Spinal cord (tissue), 10 donors: ENCODE measurements around the gene GPR32. TPM values are rescaled to one million over a fixed set of nuclear protein-coding genes. Genes with fewer than 3 reads are reported as not detected.
"Not testable (repeated sequence)": the region's sequence is repeated elsewhere in the genome, so short reads cannot be mapped to it uniquely, and the experiment has no call there.

Experiments
- DNase-seq, 6 donors: peaks; one replicate each; pipeline versions ENCODE4 v3.0.0 to v3.0.0-alpha.2; 2013 to 2015; ENCODE audit warnings: low spot score in 6 of 6, low read depth in 4 of 6
- H3K27ac ChIP-seq: one replicate; pipeline ENCODE4 v1.5.1; 2013; ENCODE audit warnings: low read depth, low read length, control low read depth
- H3K27me3 ChIP-seq: one replicate; pipeline ENCODE4 v1.6.1; 2013; ENCODE audit warnings: low read length; ENCODE audit not compliant: control insufficient read depth, insufficient read depth
- H3K36me3 ChIP-seq: one replicate; pipeline ENCODE4 v1.6.1; 2013; ENCODE audit warnings: low read length; ENCODE audit not compliant: control insufficient read depth, insufficient read depth
- H3K4me1 ChIP-seq: one replicate; pipeline ENCODE4 v1.6.1; 2013; ENCODE audit warnings: low read length; ENCODE audit not compliant: control insufficient read depth, insufficient read depth
- H3K4me3 ChIP-seq: one replicate; pipeline ENCODE4 v1.5.1; 2013; ENCODE audit warnings: low read depth, low read length, control low read depth
- H3K9me3 ChIP-seq: one replicate; pipeline ENCODE4 v1.6.1; 2013; ENCODE audit warnings: low read length; ENCODE audit not compliant: control insufficient read depth, insufficient read depth
- WGBS: methylation state at CpG from one replicate; pipeline ENCODE4 v1.1.5; 2013; ENCODE audit warnings: missing lambda C conversion rate; ENCODE audit not compliant: insufficient coverage; 5-methylcytosine and 5-hydroxymethylcytosine counted together
- polyA plus RNA-seq, 2 donors: library from polyadenylated mRNA; unstranded; fragments of 120-200 nt; gene quantifications; one replicate each; pipeline ENCODE4 v1.2.1, GENCODE V29; 2013; ENCODE audit not compliant: insufficient read length in 2 of 2
- total RNA-seq, 2 donors: library from RNA; depleted of rRNA in 1 of 2; stranded (reverse); fragments of 120-200 nt in 1 of 2; fragments of >200 nt in 1 of 2; gene quantifications; one replicate each; pipeline versions ENCODE4 v1.2.3 to v1.2.4, GENCODE V29; 2013 to 2014
- donor health status: healthy.

Gene GPR32
- total and polyA plus RNA-seq, 4 donors: 0.12 TPM; not detected in 3

- no peak overlapping the region for H3K4me3 ChIP-seq
- peaks cover 4% of the 10 kb centered on the region for H3K27me3 ChIP-seq
- H3K36me3 ChIP-seq: no peaks in the 10 kb centered on the region
- no peak for DNase-seq
- no peak overlapping the region for H3K27ac ChIP-seq
- peaks cover 6% of the 10 kb centered on the region for H3K4me1 ChIP-seq
- WGBS: no CpG with 5 or more reads among the region's 1 CpG
- H3K9me3 ChIP-seq: no peaks in the 10 kb centered on the region
Measured at GRCh38 chr19:50808856-50809255, 38.6 kb downstream of the GPR32 start.

GRCh38 chr19:50811622-50812238 lies 41.5 kb downstream of the GPR32 start:
- H3K27ac ChIP-seq, DNase-seq, H3K36me3 ChIP-seq, H3K9me3 ChIP-seq, H3K4me3 ChIP-seq, H3K4me1 ChIP-seq: not testable (repeated sequence)
- WGBS: 84% methylated on average over 3 of the region's 3 CpGs
- H3K27me3 ChIP-seq: peaks cover 13% of the 10 kb centered on the region

GRCh38 chr19:50812474-50812873 lies 42.2 kb downstream of the GPR32 start:
- no peak for DNase-seq
- H3K4me3 ChIP-seq: no peak overlapping the region
- H3K9me3 ChIP-seq: no peaks in the 10 kb centered on the region
- no peak overlapping the region for H3K27ac ChIP-seq
- H3K36me3 ChIP-seq: no peaks in the 10 kb centered on the region
- H3K4me1 ChIP-seq: no peaks in the 10 kb centered on the region
- H3K27me3 ChIP-seq: peaks cover 19% of the 10 kb centered on the region
- 74% methylated on average over 3 of the region's 3 CpGs for WGBS

GRCh38 chr19:50814883-50815282 lies 44.6 kb downstream of the GPR32 start:
- H3K27me3 ChIP-seq: peaks cover 43% of the 10 kb centered on the region
- 87% methylated on average over 4 of the region's 5 CpGs for WGBS
- DNase-seq: no peak
- no peak overlapping the region for H3K27ac ChIP-seq
- no peak overlapping the region for H3K4me3 ChIP-seq
- peaks cover 8% of the 10 kb centered on the region for H3K4me1 ChIP-seq
- no peaks in the 10 kb centered on the region for H3K9me3 ChIP-seq
- H3K36me3 ChIP-seq: no peaks in the 10 kb centered on the region

- Histone ChIP-seq H3K36me3 (no peaks in the 10 kb centered on the region), H3K27me3 (peaks cover 47% of the 10 kb centered on the region), H3K27ac (no peak overlapping the region), H3K9me3 (no peaks in the 10 kb centered on the region), H3K4me3 (no peak overlapping the region), H3K4me1 (peaks cover 8% of the 10 kb centered on the region)
- 100% methylated on average over 1 of the region's 1 CpG for WGBS
- no peak for DNase-seq
Measured at GRCh38 chr19:50815439-50815838, 45.2 kb downstream of the GPR32 start.

- Histone ChIP-seq H3K27me3 (peaks cover 69% of the 10 kb centered on the region), H3K27ac (no peak overlapping the region), H3K36me3 (no peaks in the 10 kb centered on the region), H3K4me1 (peaks cover 8% of the 10 kb centered on the region), H3K9me3 (no peaks in the 10 kb centered on the region), H3K4me3 (peak overlapping the region; percentile 18)
- DNase-seq: peak in 1 of 6 donors; percentile 16
- whole genome bisulfite sequencing: 2% methylated on average over 52 of the region's 52 CpGs
Measured at GRCh38 chr19:50817941-50818858, 47.9 kb downstream of the GPR32 start.

DNA sequence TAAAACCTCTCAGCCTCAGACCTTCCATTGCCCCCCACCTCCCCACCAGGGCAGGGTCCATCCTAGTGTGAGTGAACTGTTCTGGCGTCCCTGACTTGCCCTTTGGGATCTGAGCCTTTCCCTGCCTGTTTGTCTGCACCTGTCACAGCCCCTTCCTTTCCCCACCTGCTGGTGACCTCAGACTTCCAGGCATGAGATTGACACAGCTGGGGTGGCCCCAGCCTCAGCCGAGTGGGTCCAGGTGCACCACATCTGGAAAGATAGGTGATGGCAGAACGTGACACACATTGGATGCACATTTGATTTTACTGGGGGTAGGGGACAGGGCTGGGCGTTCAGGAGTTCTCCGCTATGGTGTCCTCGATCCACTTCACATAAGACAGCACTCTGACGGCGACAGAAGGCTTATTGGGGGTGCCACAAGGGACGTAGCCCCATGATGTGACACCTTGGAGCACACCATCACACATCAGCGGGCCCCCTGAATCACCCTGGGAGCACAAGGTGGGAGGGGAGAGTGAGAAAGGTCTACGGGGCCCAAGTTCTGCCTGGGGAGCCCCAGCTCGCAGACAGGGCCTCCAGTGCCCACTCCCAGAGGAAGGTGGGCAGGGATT lies 48.7 kb downstream of the GPR32 start:
- Histone ChIP-seq H3K4me1 (peaks cover 8% of the 10 kb centered on the region), H3K36me3 (no peaks in the 10 kb centered on the region), H3K27ac (no peak overlapping the region), H3K9me3 (no peaks in the 10 kb centered on the region), H3K27me3 (peaks cover 76% of the 10 kb centered on the region), H3K4me3 (no peak overlapping the region)
- 56% methylated on average over 6 of the region's 12 CpGs for WGBS
- no peak for DNase-seq

DNA sequence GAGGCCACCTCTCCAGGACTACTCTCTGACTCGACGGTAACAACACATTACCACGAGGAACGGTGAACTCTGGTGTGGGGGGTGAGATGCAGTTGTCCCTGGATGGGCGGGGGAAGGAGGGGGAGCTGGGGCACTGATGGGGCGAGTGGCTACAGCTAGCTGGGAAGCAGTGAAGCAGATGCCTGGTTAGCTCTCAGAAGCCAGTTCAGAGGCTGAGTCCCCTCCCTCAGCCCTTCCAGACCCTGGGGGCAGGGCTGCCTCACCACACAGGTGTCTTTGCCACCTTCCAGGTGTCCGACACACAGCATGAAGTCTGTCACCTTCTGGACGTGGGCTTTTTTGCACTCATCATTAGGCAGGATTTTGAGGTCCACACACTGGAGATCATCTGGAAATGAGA lies 49.4 kb downstream of the GPR32 start:
- Histone ChIP-seq H3K27me3 (peaks cover 74% of the 10 kb centered on the region), H3K9me3 (no peaks in the 10 kb centered on the region), H3K4me3 (no peak overlapping the region), H3K27ac (no peak overlapping the region), H3K36me3 (no peaks in the 10 kb centered on the region), H3K4me1 (peaks cover 8% of the 10 kb centered on the region)
- WGBS: 34% methylated on average over 5 of the region's 8 CpGs
- no peak for DNase-seq

DNA sequence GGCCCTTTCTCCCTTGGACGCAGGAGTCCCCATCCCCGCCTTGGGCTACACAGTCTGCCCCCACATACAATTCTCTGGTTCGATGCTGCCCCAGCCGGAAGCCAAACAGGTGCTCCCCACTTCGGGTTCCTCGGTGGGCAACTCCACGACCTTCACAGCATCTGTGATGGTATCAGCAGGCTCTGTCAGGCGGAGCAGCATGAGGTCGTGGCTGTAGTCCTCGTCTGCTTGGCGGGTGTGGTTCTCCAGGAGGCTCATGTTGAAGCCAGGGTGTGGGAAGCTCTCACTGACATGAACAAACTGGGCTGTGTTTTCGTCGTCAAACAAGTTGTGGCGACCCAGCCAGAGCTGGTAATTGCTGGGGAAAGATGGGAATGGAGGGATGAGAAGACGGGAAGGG lies 49.8 kb downstream of the GPR32 start:
- no peaks in the 10 kb centered on the region for H3K9me3 ChIP-seq
- no peaks in the 10 kb centered on the region for H3K36me3 ChIP-seq
- DNase-seq: no peak
- H3K4me3 ChIP-seq: no peak overlapping the region
- peaks cover 72% of the 10 kb centered on the region for H3K27me3 ChIP-seq
- H3K27ac ChIP-seq: no peak overlapping the region
- 8% methylated on average over 14 of the region's 15 CpGs for whole genome bisulfite sequencing
- H3K4me1 ChIP-seq: peaks cover 8% of the 10 kb centered on the region
